ENCODE results near the gene C1D. TPM values are rescaled to one million over a fixed set of nuclear protein-coding genes. Genes with fewer than 3 reads are reported as not detected.

The C1D gene, protein sequence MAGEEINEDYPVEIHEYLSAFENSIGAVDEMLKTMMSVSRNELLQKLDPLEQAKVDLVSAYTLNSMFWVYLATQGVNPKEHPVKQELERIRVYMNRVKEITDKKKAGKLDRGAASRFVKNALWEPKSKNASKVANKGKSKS
- 11.9 to 16.2 TPM (median 13.7 TPM) in 3 replicates for total RNA-seq
- long read RNA-seq, transcript C1D-204 (5 exons, 736 nt) = major isoform, 5 of 11 reads
- long read RNA-seq, partial matches to known transcripts = 1 of 11 reads
- long read RNA-seq, other reads (novel, unspliced or antisense) = 1 of 11 reads

DNA sequence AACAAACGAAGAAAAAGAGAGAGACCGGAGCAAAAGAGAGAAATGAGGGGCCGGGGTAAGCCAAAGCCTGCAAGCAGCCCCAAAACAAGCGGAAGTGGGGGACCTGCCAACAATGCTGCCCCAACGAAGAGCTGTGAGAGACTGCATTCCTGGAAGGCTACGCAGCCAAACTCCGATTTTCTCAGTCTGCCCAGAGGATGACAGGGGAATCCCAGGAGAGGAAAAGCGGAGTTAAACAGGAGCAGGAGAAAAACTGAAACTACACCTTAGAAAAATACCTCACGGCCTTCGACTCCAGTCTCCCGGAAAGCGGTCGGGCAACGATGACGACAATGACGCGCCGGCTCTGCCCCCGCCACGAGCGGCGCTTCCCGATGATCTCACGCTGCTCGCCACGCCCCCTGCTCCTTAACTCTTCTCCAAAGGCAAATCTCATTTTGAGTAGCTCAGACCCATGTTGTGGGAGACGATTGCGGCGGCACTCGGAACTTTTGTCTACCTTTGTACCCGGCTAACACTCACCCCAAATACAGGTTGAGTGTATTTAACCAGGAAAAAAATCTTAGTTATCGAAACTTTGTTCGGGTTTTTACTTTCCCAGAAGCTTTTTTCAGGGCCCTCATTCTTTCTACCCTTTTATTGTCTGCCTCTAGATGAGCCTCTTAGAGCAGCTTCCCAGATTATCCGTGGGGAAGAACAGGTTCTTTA, at the start of gene C1D:
Gene C1D (minus strand): TSS at position 325 of the 708 bp plus-strand sequence. CDS start 15,694 bp downstream, outside the sequence.
- peak; percentile 96 for DNase-seq (ENCODE audit: low spot score)
- Mint-ChIP-seq H3K9me3 (ENCODE audit: low read depth) (peaks cover 9% of the 10 kb centered on the region), H3K36me3 (ENCODE audit: low read depth) (no peaks in the 10 kb centered on the region), H3K27me3 (ENCODE audit: low read depth) (peaks cover 9% of the 10 kb centered on the region), H3K4me3 (ENCODE audit: unreplicated experiment) (peak within 1 kb of the TSS; percentile 92), H3K27ac (ENCODE audit: unreplicated experiment) (peak within 1 kb of the TSS; percentile 98), H3K4me1 (ENCODE audit: low read depth) (peaks cover 29% of the 10 kb centered on the region)
- TF ChIP-seq, protein P1, sequence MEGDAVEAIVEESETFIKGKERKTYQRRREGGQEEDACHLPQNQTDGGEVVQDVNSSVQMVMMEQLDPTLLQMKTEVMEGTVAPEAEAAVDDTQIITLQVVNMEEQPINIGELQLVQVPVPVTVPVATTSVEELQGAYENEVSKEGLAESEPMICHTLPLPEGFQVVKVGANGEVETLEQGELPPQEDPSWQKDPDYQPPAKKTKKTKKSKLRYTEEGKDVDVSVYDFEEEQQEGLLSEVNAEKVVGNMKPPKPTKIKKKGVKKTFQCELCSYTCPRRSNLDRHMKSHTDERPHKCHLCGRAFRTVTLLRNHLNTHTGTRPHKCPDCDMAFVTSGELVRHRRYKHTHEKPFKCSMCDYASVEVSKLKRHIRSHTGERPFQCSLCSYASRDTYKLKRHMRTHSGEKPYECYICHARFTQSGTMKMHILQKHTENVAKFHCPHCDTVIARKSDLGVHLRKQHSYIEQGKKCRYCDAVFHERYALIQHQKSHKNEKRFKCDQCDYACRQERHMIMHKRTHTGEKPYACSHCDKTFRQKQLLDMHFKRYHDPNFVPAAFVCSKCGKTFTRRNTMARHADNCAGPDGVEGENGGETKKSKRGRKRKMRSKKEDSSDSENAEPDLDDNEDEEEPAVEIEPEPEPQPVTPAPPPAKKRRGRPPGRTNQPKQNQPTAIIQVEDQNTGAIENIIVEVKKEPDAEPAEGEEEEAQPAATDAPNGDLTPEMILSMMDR (IDR thresholded peaks at IDR 0.05) = no peak

DNA sequence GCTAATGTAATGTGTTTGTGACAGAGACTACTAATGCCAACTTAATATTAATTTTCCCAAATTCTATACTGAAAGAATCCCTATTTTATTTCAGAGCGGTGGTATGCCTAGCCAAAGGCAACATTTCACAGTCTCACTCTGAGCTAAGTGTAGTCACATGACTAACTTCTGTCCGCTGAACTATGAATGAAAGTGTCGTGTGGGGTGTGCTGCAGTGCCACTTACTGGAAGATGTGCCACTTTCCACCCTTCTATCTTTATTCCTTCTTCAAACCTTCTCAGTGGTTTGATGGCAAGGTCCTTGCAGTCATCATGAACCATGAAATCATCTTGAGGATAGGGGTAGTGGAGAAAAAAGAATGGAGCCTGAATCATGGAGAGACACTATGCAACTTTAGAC, 47.3 kb upstream of the C1D start:
- H3K4me1 Mint-ChIP-seq (ENCODE audit: low read depth) = no peaks in the 10 kb centered on the region
- TF ChIP-seq, protein P1 (IDR thresholded peaks at IDR 0.05) = peak; percentile 18
- no peak overlapping the region for H3K27ac Mint-ChIP-seq (ENCODE audit: unreplicated experiment)
- no peaks in the 10 kb centered on the region for H3K27me3 Mint-ChIP-seq (ENCODE audit: low read depth)
- H3K36me3 Mint-ChIP-seq (ENCODE audit: low read depth) = peaks cover 4% of the 10 kb centered on the region
- H3K4me3 Mint-ChIP-seq (ENCODE audit: unreplicated experiment) = no peak overlapping the region
- DNase-seq (ENCODE audit: low spot score) = no peak
- peaks cover 12% of the 10 kb centered on the region for H3K9me3 Mint-ChIP-seq (ENCODE audit: low read depth)

DNA sequence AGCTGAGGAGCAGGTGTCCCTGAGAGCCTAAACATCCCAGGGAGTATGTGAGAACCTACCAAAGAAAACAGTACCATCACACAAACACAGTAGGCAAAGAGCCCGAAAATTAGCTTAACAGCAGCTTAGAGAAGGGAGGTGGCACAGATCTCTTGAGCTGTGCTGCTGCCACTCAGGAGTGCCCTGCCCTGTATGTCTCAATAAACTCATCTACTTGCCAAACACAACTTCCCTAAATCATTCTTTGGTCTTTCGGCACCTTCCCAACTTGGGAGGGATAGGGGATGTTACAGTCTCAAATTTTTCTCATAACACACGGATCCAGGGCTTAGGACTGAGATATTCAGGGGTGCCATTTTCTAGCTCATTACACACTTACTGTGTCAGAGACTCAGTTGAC, 45.3 kb upstream of the C1D start:
- peaks cover 4% of the 10 kb centered on the region for H3K36me3 Mint-ChIP-seq (ENCODE audit: low read depth)
- H3K27me3 Mint-ChIP-seq (ENCODE audit: low read depth) = no peaks in the 10 kb centered on the region
- TF ChIP-seq, protein P1 (IDR thresholded peaks at IDR 0.05) = no peak
- H3K4me1 Mint-ChIP-seq (ENCODE audit: low read depth) = no peaks in the 10 kb centered on the region
- H3K9me3 Mint-ChIP-seq (ENCODE audit: low read depth) = peaks cover 12% of the 10 kb centered on the region
- no peak overlapping the region for H3K27ac Mint-ChIP-seq (ENCODE audit: unreplicated experiment)
- no peak overlapping the region for H3K4me3 Mint-ChIP-seq (ENCODE audit: unreplicated experiment)
- no peak for DNase-seq (ENCODE audit: low spot score)

DNA sequence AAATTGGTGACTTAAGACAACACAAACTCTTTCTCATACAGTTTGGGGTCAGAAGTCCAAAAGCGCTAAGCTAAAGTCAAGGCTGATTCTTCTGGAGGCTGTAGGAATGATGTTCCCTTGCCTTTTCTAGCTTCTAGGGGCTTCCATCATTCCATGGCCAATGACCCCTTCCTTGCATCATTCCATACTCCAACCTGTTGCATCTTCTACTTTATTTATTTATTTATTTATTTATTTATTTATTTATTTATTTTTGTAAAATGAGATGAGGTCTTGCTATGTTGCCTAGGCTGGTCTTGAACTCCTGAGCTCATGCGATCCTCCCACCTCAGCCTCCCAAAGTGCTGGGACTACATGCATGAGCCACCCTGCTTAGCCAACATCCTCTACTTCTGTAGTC, 44.7 kb upstream of the C1D start:
- H3K36me3 Mint-ChIP-seq (ENCODE audit: low read depth) = peaks cover 4% of the 10 kb centered on the region
- no peak overlapping the region for H3K27ac Mint-ChIP-seq (ENCODE audit: unreplicated experiment)
- TF ChIP-seq, protein P1 (IDR thresholded peaks at IDR 0.05) = no peak
- no peaks in the 10 kb centered on the region for H3K4me1 Mint-ChIP-seq (ENCODE audit: low read depth)
- no peaks in the 10 kb centered on the region for H3K27me3 Mint-ChIP-seq (ENCODE audit: low read depth)
- H3K9me3 Mint-ChIP-seq (ENCODE audit: low read depth) = peaks cover 12% of the 10 kb centered on the region
- DNase-seq (ENCODE audit: low spot score) = no peak
- H3K4me3 Mint-ChIP-seq (ENCODE audit: unreplicated experiment) = no peak overlapping the region

DNA sequence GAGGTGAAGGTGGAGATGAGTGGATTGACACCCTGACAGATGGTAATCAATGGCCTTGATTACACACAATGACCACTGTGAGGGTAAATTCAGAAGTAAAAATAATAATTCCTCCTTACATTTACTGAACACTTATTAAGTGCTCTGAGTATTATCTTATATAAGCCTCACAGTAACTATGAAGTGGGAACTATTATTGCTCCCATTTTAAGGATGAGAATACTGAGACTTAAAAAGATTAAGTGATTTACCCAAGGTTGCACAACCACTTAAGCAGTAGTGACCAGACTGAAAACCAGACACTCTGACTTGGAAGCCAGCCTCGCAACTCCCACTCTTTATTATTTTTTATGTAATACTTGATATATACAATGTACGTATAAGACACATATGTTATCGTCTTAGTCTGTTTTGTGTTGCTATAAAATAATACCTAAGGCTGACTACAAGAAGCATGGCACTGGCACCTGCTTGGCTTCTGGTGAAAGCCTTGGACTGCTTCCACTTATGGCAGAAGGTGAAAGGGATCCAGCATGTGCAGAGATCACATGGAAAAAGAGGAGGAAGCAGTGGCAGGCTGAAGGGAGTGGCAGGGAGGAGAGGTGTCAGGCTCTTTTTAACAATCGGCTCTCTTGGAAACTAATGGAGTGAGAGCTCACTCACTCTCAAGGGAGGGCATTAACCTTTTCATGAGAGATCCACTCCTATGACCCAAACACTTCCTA, 41.5 kb upstream of the C1D start:
- H3K4me3 Mint-ChIP-seq (ENCODE audit: unreplicated experiment) = no peak overlapping the region
- peaks cover 12% of the 10 kb centered on the region for H3K9me3 Mint-ChIP-seq (ENCODE audit: low read depth)
- H3K27ac Mint-ChIP-seq (ENCODE audit: unreplicated experiment) = no peak overlapping the region
- TF ChIP-seq, protein P1 (IDR thresholded peaks at IDR 0.05) = no peak
- H3K36me3 Mint-ChIP-seq (ENCODE audit: low read depth) = peaks cover 4% of the 10 kb centered on the region
- H3K27me3 Mint-ChIP-seq (ENCODE audit: low read depth) = peaks cover 3% of the 10 kb centered on the region
- no peaks in the 10 kb centered on the region for H3K4me1 Mint-ChIP-seq (ENCODE audit: low read depth)
- no peak for DNase-seq (ENCODE audit: low spot score)

All from chondrocyte (in vitro differentiated cells).